ENCODE data around the gene ADCY10.
"Not testable (repeated sequence)": the region's sequence is repeated elsewhere in the genome, so short reads cannot be mapped to it uniquely, and the experiment has no call there.

The ADCY10 gene

GRCh38 chr1:167866739-167867414 is 47.1 kb downstream of the ADCY10 start:
- H3K4me3 ChIP-seq (replicated peaks; ENCODE audit: insufficient read depth, low read length); H3K27me3 ChIP-seq (ENCODE audit: insufficient read depth, poor library complexity, severe bottlenecking); DNase-seq (ENCODE audit: low read depth in 1 of 2, low spot score in 1 of 2); H3K27ac ChIP-seq (replicated peaks): not testable (repeated sequence)

- H3K27me3 ChIP-seq (ENCODE audit: insufficient read depth, poor library complexity, severe bottlenecking); H3K4me3 ChIP-seq (replicated peaks; ENCODE audit: insufficient read depth, low read length); DNase-seq (ENCODE audit: low read depth in 1 of 2, low spot score in 1 of 2); H3K27ac ChIP-seq (replicated peaks): not testable (repeated sequence)
These were observed 47.6 kb downstream of the ADCY10 start for GRCh38 chr1:167866326-167866725.

DNA sequence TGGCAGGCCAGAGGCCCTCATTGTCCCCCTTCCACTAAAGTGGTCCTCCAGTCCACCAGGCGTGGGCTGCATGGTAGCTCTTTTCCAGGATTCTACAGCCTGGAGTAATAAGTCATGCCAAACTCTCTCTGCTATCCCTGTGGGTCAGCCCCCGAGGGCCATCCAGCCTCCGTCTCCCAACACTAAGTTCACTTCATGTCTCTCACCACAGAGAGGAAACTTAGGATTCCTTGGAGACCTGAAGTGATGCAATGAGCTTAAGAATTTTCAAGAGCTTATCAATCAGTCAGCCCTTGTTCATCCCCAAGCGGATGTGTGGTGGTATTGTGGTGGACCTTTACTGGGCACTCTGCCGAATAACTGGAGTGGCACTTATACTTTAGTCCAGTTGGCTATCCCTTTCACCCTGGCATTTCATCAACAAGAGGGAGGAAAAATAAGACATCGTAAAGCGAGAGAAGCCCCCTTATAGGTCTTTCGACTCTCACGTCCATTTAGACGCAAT is 48.1 kb downstream of the ADCY10 start:
- not testable (repeated sequence) for H3K27ac ChIP-seq (replicated peaks); H3K4me3 ChIP-seq (replicated peaks; ENCODE audit: insufficient read depth, low read length); H3K27me3 ChIP-seq (ENCODE audit: insufficient read depth, poor library complexity, severe bottlenecking); DNase-seq (ENCODE audit: low read depth in 1 of 2, low spot score in 1 of 2)

GRCh38 chr1:167865193-167865592 is 48.7 kb downstream of the ADCY10 start:
- not testable (repeated sequence) for DNase-seq (ENCODE audit: low read depth in 1 of 2, low spot score in 1 of 2); H3K27me3 ChIP-seq (ENCODE audit: insufficient read depth, poor library complexity, severe bottlenecking); H3K27ac ChIP-seq (replicated peaks); H3K4me3 ChIP-seq (replicated peaks; ENCODE audit: insufficient read depth, low read length)

- no peak overlapping the region for H3K27ac ChIP-seq (replicated peaks)
- H3K27me3 ChIP-seq (ENCODE audit: insufficient read depth, poor library complexity, severe bottlenecking), result no peaks in the 10 kb centered on the region
- no peak for TF ChIP-seq SPI1 (IDR thresholded peaks at IDR 0.05; ENCODE audit: borderline replicate concordance, low read depth)
- no peak for TF ChIP-seq POLR2AphosphoS5 (IDR thresholded peaks at IDR 0.05; ENCODE audit: low read depth)
- no peak for TF ChIP-seq GABPA (IDR thresholded peaks at IDR 0.05; ENCODE audit: low read depth)
- no peak overlapping the region for H3K4me3 ChIP-seq (replicated peaks; ENCODE audit: insufficient read depth, low read length)
- no peak for DNase-seq (ENCODE audit: low read depth in 1 of 2, low spot score in 1 of 2)
These were observed 49.4 kb downstream of the ADCY10 start for GRCh38 chr1:167864392-167865032.

GRCh38 chr1:167863921-167864279 is 50.0 kb downstream of the ADCY10 start:
- no peak for DNase-seq (ENCODE audit: low read depth in 1 of 2, low spot score in 1 of 2)
- no peak for TF ChIP-seq GABPA (IDR thresholded peaks at IDR 0.05; ENCODE audit: low read depth)
- TF ChIP-seq REST (IDR thresholded peaks at IDR 0.05; ENCODE audit: insufficient replicate concordance, low read depth), result no peak
- TF ChIP-seq SPI1 (IDR thresholded peaks at IDR 0.05; ENCODE audit: borderline replicate concordance, low read depth), result no peak
- no peak for TF ChIP-seq CTCF (IDR thresholded peaks at IDR 0.05; ENCODE audit: insufficient read depth, low read length)
- TF ChIP-seq POLR2AphosphoS5 (IDR thresholded peaks at IDR 0.05; ENCODE audit: low read depth), result no peak
- Histone ChIP-seq H3K27me3 (ENCODE audit: insufficient read depth, poor library complexity, severe bottlenecking) (no peaks in the 10 kb centered on the region), H3K4me3 (replicated peaks; ENCODE audit: insufficient read depth, low read length) (no peak overlapping the region), H3K27ac (replicated peaks) (no peak overlapping the region)

DNA sequence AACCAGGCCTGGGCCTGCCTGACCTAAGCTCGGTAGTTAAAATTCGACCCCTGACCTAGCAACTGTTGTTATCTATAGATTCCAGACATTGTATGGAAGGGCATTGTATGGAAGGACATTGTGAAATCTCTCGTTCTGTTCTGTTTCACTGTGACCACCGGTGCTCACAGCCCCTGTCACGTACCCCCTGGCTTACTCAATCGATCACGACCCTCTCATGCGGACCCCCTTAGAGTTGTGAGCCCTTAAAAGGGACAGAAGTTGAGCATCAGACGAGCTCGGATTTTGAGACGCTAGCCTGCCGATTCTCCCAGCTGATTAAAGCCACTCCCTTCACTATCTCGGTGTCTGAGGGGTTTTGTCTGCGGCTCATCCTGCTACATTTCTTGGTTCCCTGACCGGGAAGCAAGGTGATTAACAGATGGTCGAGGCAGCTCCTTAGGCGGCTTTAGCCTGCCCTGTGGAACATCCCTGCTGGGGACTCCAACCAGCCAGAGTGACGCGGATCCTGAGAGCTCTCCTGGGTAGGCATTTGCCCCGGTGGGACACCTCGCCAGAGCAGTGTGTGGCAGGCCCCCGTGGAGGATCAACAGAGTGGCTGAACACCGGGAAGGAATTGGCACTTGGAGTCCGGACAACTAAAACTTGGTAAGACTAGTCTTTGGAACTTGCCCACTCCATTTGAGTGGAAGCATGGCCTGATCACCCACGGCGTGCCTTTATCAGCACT is 50.6 kb downstream of the ADCY10 start:
- DNase-seq (ENCODE audit: low read depth in 1 of 2, low spot score in 1 of 2); H3K4me3 ChIP-seq (replicated peaks; ENCODE audit: insufficient read depth, low read length); H3K27ac ChIP-seq (replicated peaks); H3K27me3 ChIP-seq (ENCODE audit: insufficient read depth, poor library complexity, severe bottlenecking): not testable (repeated sequence)

All from HL-60 (cell line).